K562 (cell line): ENCODE measurements around the gene DNAJB11. TPM values are rescaled to one million over a fixed set of nuclear protein-coding genes. Genes with fewer than 3 reads are reported as not detected.
A peak's percentile ranks its signal among the peaks of the same experiment; 100 is the strongest.

ENCODE experiments used
- BRD9 ChIP-seq: fragments of 450-650 bp; IDR thresholded peaks from 2 replicates; pipeline ENCODE4 v1.6.1; 2018; ENCODE audit warnings: low read depth; ENCODE audit not compliant: partially characterized antibody
- CBX3 ChIP-seq, 2 experiments: IDR thresholded peaks; 1 replicate in 1 of 2; 2 replicates in 1 of 2; pipeline ENCODE4 v1.6.1; 2012; ENCODE audit warnings: inconsistent platforms in 2 of 2, low read length in 2 of 2, borderline replicate concordance in 1 of 2, control low read depth in 1 of 2
- CHAMP1 ChIP-seq: fragments of 450-650 bp; IDR thresholded peaks from 2 replicates; pipeline ENCODE4 v1.6.1; 2016; ENCODE audit warnings: mild to moderate bottlenecking
- CTCF ChIP-seq, 3 experiments: IDR thresholded peaks in 2 of 3; conservative IDR thresholded peaks in 1 of 3; 2 replicates each; pipeline ENCODE4 v1.5.1; 2011 to 2012; ENCODE audit warnings: low read length in 3 of 3, mild to moderate bottlenecking in 3 of 3, control low read depth in 2 of 3, improper control_type of control experiment in 1 of 3, inconsistent platforms in 1 of 3, low read depth in 1 of 3, mixed read lengths in 1 of 3, moderate library complexity in 1 of 3; ENCODE audit not compliant: insufficient read depth in 2 of 3
- HMG20A ChIP-seq: fragments of 450-650 bp; formaldehyde crosslinking; conservative IDR thresholded peaks from 2 replicates; pipeline ENCODE4 v1.4.0; 2020; ENCODE audit warnings: mild to moderate bottlenecking, mixed read lengths
- NFATC3 ChIP-seq: fragments of 450-650 bp; IDR thresholded peaks from 2 replicates; pipeline ENCODE4 v1.6.1; 2017; ENCODE audit warnings: mild to moderate bottlenecking
- NR2C1 ChIP-seq, 2 experiments: fragments of 450-650 bp; IDR thresholded peaks; 2 replicates each; pipeline ENCODE4 v1.6.1; 2017; ENCODE audit warnings: mild to moderate bottlenecking in 2 of 2, antibody characterized with exemption in 1 of 2, inconsistent platforms in 1 of 2, missing compliant biosample characterization in 1 of 2, missing genetic modification characterization in 1 of 2
- RAD21 ChIP-seq, 2 experiments: fragments of 250-450 bp in 1 of 2; fragments of 450-650 bp in 1 of 2; sonication (Bioruptor Pico) in 1 of 2; formaldehyde crosslinking in 1 of 2; IDR thresholded peaks in 1 of 2; conservative IDR thresholded peaks in 1 of 2; 2 replicates each; pipeline versions ENCODE4 v1.4.0 to v1.8.0; 2020 to 2022; ENCODE audit warnings: mild to moderate bottlenecking in 2 of 2, moderate library complexity in 1 of 2
- RB1 ChIP-seq: fragments of 450-650 bp; IDR thresholded peaks from 2 replicates; pipeline ENCODE4 v1.6.1; 2017; ENCODE audit warnings: low read depth, mild to moderate bottlenecking
- XRCC3 ChIP-seq: fragments of 450-650 bp; IDR thresholded peaks from 2 replicates; pipeline ENCODE4 v1.6.1; 2017; ENCODE audit warnings: mild to moderate bottlenecking, moderate library complexity
- ZNF239 ChIP-seq: fragments of 250-450 bp; sonication (Bioruptor Pico); IDR thresholded peaks from 2 replicates; pipeline ENCODE4 v1.4.0; 2020; ENCODE audit warnings: mild to moderate bottlenecking
- ZNF57 ChIP-seq: fragments of 450-650 bp; formaldehyde crosslinking; IDR thresholded peaks from 2 replicates; pipeline ENCODE4 v1.4.0; 2020; ENCODE audit warnings: mild to moderate bottlenecking, moderate library complexity
- ZNF707 ChIP-seq: fragments of 250-450 bp; sonication (Bioruptor Pico); conservative IDR thresholded peaks from 2 replicates; pipeline ENCODE4 v1.8.0; 2022; ENCODE audit warnings: inconsistent platforms, mild to moderate bottlenecking, moderate library complexity
- polyA plus RNA-seq, 8 experiments: library from polyadenylated mRNA; depleted of rRNA in 4 of 8; stranded (reverse) in 5 of 8; unstranded in 3 of 8; fragments of >200 nt; fragmentation: Nextera tagmentation in 2 of 8; fragmentation: Illumina TruSeq in 1 of 8; extraction: Ambion mirVana in 2 of 8; extraction: Trizol in 1 of 8; gene quantifications; 2 replicates each; pipeline versions ENCODE4 v1.2.1 to v1.2.3, GENCODE V29; 2011 to 2014; ENCODE audit warnings: inconsistent platforms in 1 of 8, missing spikeins in 1 of 8
- total RNA-seq, 7 experiments: library from RNA; depleted of rRNA in 6 of 7; stranded (reverse); fragments of >200 nt in 6 of 7; fragmentation: Illumina TruSeq in 2 of 7; extraction: Trizol in 2 of 7; gene quantifications; 2 replicates each; pipeline versions ENCODE4 v1.2.1 to v1.2.3, GENCODE V29; 2011 to 2021; ENCODE audit warnings: low replicate concordance in 1 of 7
- TF ChIP-seq, protein P1 (sequence below), 2 experiments: fragments of 450-650 bp; IDR thresholded peaks; 2 replicates each; pipeline ENCODE4 v1.6.1; 2018; ENCODE audit warnings: mild to moderate bottlenecking in 2 of 2, low read depth in 1 of 2; ENCODE audit not compliant: partially characterized antibody in 2 of 2
- TF ChIP-seq, protein P2 (sequence below): fragments of 250-450 bp; sonication (Bioruptor Pico); IDR thresholded peaks from 2 replicates; pipeline ENCODE4 v1.5.0; 2021
- TF ChIP-seq, protein P3 (sequence below): fragments of 450-650 bp; formaldehyde crosslinking; IDR thresholded peaks from 2 replicates; pipeline ENCODE4 v1.4.0; 2020; ENCODE audit warnings: mild to moderate bottlenecking, moderate library complexity

Gene DNAJB11
- total and polyA plus RNA-seq, 9 of the 15 experiments (the other 6 are each of a cell fraction or from before 2014, with no cell fraction given), result 14.8 to 74.7 (median 63.8) TPM

GRCh38 chr3:186609247-186609868 lies 38.8 kb downstream of the DNAJB11 start (continued):
- TF ChIP-seq NFATC3 (no peak), RB1 (peak; percentile 42; the same call in 1 of the 2 replicates), ZNF707 (CRISPR knock-in tag) (no peak), RAD21 (CRISPR knock-in tag; conservative IDR thresholded peaks at IDR 0.05 in 1 of 2, IDR thresholded peaks at IDR 0.05 in 1 of 2) (peak; percentile 63 to 89; a peak in 3 of 4 replicates), XRCC3 (no peak), CHAMP1 (no peak), CBX3 (IDR thresholded peaks at IDR 0.05; ENCODE audit: borderline replicate concordance in 1 of 2, low read length in 2 of 2) (no peak), ZNF239 (CRISPR knock-in tag) (no peak), CTCF (IDR thresholded peaks at IDR 0.05 in 2 of 3, conservative IDR thresholded peaks at IDR 0.05 in 1 of 3; ENCODE audit: insufficient read depth in 2 of 3, low read depth in 1 of 3, low read length in 3 of 3) (peak; percentile 51 to 69 (median 59)), ZNF57 (CRISPR knock-in tag) (no peak), NR2C1 (IDR thresholded peaks at IDR 0.05) (no peak), NR2C1 (tag; IDR thresholded peaks at IDR 0.05) (no peak), BRD9 (no peak), HMG20A (CRISPR knock-in tag) (no peak)
- TF ChIP-seq, protein P1, sequence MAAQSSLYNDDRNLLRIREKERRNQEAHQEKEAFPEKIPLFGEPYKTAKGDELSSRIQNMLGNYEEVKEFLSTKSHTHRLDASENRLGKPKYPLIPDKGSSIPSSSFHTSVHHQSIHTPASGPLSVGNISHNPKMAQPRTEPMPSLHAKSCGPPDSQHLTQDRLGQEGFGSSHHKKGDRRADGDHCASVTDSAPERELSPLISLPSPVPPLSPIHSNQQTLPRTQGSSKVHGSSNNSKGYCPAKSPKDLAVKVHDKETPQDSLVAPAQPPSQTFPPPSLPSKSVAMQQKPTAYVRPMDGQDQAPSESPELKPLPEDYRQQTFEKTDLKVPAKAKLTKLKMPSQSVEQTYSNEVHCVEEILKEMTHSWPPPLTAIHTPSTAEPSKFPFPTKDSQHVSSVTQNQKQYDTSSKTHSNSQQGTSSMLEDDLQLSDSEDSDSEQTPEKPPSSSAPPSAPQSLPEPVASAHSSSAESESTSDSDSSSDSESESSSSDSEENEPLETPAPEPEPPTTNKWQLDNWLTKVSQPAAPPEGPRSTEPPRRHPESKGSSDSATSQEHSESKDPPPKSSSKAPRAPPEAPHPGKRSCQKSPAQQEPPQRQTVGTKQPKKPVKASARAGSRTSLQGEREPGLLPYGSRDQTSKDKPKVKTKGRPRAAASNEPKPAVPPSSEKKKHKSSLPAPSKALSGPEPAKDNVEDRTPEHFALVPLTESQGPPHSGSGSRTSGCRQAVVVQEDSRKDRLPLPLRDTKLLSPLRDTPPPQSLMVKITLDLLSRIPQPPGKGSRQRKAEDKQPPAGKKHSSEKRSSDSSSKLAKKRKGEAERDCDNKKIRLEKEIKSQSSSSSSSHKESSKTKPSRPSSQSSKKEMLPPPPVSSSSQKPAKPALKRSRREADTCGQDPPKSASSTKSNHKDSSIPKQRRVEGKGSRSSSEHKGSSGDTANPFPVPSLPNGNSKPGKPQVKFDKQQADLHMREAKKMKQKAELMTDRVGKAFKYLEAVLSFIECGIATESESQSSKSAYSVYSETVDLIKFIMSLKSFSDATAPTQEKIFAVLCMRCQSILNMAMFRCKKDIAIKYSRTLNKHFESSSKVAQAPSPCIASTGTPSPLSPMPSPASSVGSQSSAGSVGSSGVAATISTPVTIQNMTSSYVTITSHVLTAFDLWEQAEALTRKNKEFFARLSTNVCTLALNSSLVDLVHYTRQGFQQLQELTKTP (IDR thresholded peaks at IDR 0.05; ENCODE audit: low read depth in 1 of 2, partially characterized antibody in 2 of 2), result no peak
- TF ChIP-seq, protein P2, sequence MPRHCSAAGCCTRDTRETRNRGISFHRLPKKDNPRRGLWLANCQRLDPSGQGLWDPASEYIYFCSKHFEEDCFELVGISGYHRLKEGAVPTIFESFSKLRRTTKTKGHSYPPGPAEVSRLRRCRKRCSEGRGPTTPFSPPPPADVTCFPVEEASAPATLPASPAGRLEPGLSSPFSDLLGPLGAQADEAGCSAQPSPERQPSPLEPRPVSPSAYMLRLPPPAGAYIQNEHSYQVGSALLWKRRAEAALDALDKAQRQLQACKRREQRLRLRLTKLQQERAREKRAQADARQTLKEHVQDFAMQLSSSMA, result no peak
- TF ChIP-seq, protein P3, sequence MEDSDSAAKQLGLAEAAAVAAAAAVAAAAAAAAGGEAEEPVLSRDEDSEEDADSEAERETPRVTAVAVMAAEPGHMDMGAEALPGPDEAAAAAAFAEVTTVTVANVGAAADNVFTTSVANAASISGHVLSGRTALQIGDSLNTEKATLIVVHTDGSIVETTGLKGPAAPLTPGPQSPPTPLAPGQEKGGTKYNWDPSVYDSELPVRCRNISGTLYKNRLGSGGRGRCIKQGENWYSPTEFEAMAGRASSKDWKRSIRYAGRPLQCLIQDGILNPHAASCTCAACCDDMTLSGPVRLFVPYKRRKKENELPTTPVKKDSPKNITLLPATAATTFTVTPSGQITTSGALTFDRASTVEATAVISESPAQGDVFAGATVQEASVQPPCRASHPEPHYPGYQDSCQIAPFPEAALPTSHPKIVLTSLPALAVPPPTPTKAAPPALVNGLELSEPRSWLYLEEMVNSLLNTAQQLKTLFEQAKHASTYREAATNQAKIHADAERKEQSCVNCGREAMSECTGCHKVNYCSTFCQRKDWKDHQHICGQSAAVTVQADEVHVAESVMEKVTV, result peak; percentile 60
